Measurements from ENCODE around the gene DLEU7.

The DLEU7 gene

DNA sequence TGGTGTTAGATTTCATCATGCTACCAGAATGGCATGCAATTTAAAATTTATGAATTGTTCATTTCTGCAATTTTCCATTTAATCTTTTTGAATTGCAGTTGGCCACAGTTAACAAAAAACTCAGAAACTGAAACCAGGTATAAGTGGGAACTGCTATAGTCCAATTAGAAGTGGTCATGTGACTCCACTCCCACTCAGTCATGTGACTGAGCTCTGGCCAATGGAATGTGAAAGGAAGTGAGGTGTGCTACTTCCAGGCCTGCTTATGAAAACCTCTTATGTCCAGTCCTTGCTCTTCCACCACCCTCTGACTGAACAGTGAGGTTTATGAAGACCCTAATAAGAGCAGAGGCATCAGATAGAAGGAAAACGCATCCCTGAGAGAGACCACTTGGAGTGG, 47.0 kb downstream of the DLEU7 start:
- TF ChIP-seq, protein P1, sequence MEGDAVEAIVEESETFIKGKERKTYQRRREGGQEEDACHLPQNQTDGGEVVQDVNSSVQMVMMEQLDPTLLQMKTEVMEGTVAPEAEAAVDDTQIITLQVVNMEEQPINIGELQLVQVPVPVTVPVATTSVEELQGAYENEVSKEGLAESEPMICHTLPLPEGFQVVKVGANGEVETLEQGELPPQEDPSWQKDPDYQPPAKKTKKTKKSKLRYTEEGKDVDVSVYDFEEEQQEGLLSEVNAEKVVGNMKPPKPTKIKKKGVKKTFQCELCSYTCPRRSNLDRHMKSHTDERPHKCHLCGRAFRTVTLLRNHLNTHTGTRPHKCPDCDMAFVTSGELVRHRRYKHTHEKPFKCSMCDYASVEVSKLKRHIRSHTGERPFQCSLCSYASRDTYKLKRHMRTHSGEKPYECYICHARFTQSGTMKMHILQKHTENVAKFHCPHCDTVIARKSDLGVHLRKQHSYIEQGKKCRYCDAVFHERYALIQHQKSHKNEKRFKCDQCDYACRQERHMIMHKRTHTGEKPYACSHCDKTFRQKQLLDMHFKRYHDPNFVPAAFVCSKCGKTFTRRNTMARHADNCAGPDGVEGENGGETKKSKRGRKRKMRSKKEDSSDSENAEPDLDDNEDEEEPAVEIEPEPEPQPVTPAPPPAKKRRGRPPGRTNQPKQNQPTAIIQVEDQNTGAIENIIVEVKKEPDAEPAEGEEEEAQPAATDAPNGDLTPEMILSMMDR (IDR thresholded peaks at IDR 0.05; ENCODE audit: extremely low read depth, missing control alignments): no peak

GRCh38 chr13:50794226-50794625, 49.3 kb downstream of the DLEU7 start:
- no peak for DNase-seq (ENCODE audit: low spot score)

More for the DNA sequence above, 47.0 kb downstream of the DLEU7 start:
- no peak for DNase-seq (ENCODE audit: low spot score)

GRCh38 chr13:50793026-50793425, 50.5 kb downstream of the DLEU7 start:
- DNase-seq (ENCODE audit: low spot score): no peak
- TF ChIP-seq, protein P1 (IDR thresholded peaks at IDR 0.05; ENCODE audit: extremely low read depth, missing control alignments): no peak

More at GRCh38 chr13:50794226-50794625, 49.3 kb downstream of the DLEU7 start:
- TF ChIP-seq, protein P1 (IDR thresholded peaks at IDR 0.05; ENCODE audit: extremely low read depth, missing control alignments): no peak

DNA sequence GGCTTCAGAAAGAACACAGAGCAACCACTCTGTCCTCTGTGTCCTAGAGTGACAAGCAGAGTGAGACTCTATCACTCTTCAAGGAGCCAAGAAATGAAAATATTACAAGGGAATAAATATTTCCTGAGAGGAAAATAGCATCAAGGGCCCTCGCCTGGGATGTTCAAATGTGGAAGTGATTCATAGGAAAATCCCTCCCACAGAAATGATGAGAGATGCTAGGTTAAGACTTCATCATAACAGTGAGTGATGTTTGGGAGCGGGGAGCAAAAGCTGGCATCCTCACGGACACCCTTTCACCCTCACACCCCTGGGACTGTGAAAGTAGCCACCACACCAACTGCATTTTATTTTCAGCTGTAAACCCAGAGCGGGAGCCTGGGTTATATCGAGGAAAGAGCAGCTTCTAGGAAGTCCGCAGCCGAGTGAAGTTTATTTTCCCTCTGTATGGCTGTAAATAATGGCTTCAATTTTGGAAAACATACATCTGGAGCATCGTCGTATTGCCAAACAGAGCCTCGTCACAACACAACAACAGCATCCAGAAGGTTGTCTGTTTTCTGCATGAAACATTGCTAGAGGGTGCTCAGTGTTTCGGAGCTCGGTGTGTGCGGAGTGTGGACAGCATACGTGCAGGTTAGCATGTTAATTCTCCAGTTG, 54.8 kb downstream of the DLEU7 start:
- TF ChIP-seq, protein P1 (IDR thresholded peaks at IDR 0.05; ENCODE audit: extremely low read depth, missing control alignments): no peak
- DNase-seq (ENCODE audit: low spot score): no peak

- TF ChIP-seq, protein P1 (IDR thresholded peaks at IDR 0.05; ENCODE audit: extremely low read depth, missing control alignments): no peak
These were observed 55.9 kb downstream of the DLEU7 start for GRCh38 chr13:50787316-50788195.

DNA sequence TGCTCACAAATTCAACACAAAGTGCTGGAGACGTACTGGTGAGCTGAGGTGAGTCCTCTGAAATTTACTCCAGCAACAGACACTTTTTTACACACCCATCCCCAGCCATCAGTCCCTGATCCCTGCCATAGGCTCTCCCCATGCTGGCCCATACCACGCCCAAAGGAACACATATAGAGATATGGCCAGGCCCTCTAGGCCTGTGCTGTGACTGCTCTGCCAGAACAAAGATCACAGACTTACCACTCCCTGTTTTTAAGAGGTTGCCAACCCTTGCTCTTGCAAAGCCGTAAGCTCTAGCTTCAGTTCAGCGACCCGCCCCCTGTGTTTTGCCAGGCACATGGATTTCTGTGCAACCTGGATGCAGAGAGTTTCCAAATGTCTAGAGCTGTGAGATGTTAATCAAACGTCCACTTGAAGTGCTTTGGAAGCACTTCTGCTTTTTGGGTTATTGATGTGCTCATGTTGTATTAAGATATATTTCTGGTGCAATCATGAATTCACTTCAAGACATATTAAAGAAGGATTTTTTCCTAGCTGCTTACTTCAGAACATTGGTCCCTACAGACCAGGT, 59.7 kb downstream of the DLEU7 start:
- TF ChIP-seq, protein P1 (IDR thresholded peaks at IDR 0.05; ENCODE audit: extremely low read depth, missing control alignments): no peak
- DNase-seq (ENCODE audit: low spot score): no peak

More at GRCh38 chr13:50787316-50788195, 55.9 kb downstream of the DLEU7 start:
- DNase-seq (ENCODE audit: low spot score): no peak

- DNase-seq (ENCODE audit: low spot score): no peak
- TF ChIP-seq, protein P1 (IDR thresholded peaks at IDR 0.05; ENCODE audit: extremely low read depth, missing control alignments): no peak
These were observed 60.4 kb downstream of the DLEU7 start for GRCh38 chr13:50783066-50783465.
